Bronchial epithelial cell (primary cell): ENCODE measurements around the gene ZAP70. TPM values are rescaled to one million over a fixed set of nuclear protein-coding genes. Genes with fewer than 3 reads are reported as not detected.
A peak's percentile ranks its signal among the peaks of the same experiment; 100 is the strongest.

Experiments
- DNase-seq: peaks from one replicate; pipeline ENCODE4 v3.0.0-alpha.2; 2010; ENCODE audit warnings: low read depth
- FAIRE-seq: peaks from 2 replicates; lab custom pipeline; 2011; peaks lifted over from hg19 to GRCh38; lab: Jason Lieb, UNC
- H3K27me3 ChIP-seq: 2 replicates; pipeline ENCODE4 v1.5.1; 2011; ENCODE audit warnings: low read length; ENCODE audit not compliant: control insufficient read depth, insufficient read depth
- H3K36me3 ChIP-seq: 2 replicates; pipeline ENCODE4 v1.5.1; 2011; ENCODE audit warnings: low read length; ENCODE audit not compliant: control insufficient read depth, insufficient read depth
- H3K4me3 ChIP-seq: 2 replicates; pipeline ENCODE4 v1.5.1; 2011; ENCODE audit warnings: mild to moderate bottlenecking, low read depth, low read length, control low read depth
- CTCF ChIP-seq: IDR thresholded peaks from 2 replicates; pipeline ENCODE4 v1.5.1; 2011; ENCODE audit warnings: mild to moderate bottlenecking, moderate library complexity, low read length, control low read depth, inconsistent platforms; ENCODE audit not compliant: insufficient read depth, severe bottlenecking
- total RNA-seq: library from RNA; depleted of rRNA; stranded (reverse); fragments of >200 nt; gene quantifications from 2 replicates; pipeline ENCODE4 v1.2.1, GENCODE V29; 2014

ZAP70 gene
- total RNA-seq, 1 donor from 2014 or later = not detected

- TF ChIP-seq CTCF = no peak
- Histone ChIP-seq H3K27me3 (no peaks in the 10 kb centered on the region), H3K4me3 (no peak overlapping the region), H3K36me3 (peaks cover 16% of the 10 kb centered on the region)
- FAIRE-seq = no peak
- DNase-seq = no peak
Observed at GRCh38 chr2:97765933-97766332, 52.6 kb downstream of the ZAP70 start.

- no peak for FAIRE-seq
Observed at GRCh38 chr2:97766567-97766966, 53.2 kb downstream of the ZAP70 start.

GRCh38 chr2:97769308-97769707 is 55.9 kb downstream of the ZAP70 start:
- FAIRE-seq = no peak
- TF ChIP-seq CTCF = no peak
- Histone ChIP-seq H3K4me3 (no peak overlapping the region), H3K36me3 (peaks cover 9% of the 10 kb centered on the region), H3K27me3 (no peaks in the 10 kb centered on the region)
- DNase-seq = no peak

More at GRCh38 chr2:97766567-97766966, 53.2 kb downstream of the ZAP70 start:
- no peak for DNase-seq
- Histone ChIP-seq H3K36me3 (peaks cover 12% of the 10 kb centered on the region), H3K4me3 (no peak overlapping the region), H3K27me3 (no peaks in the 10 kb centered on the region)
- no peak for TF ChIP-seq CTCF

- TF ChIP-seq CTCF = no peak
- FAIRE-seq = no peak
- no peaks in the 10 kb centered on the region for H3K27me3 ChIP-seq
- H3K4me3 ChIP-seq = no peak overlapping the region
- DNase-seq = no peak
- peaks cover 9% of the 10 kb centered on the region for H3K36me3 ChIP-seq
Observed at GRCh38 chr2:97769711-97770110, 56.3 kb downstream of the ZAP70 start.

- Histone ChIP-seq H3K27me3 (no peaks in the 10 kb centered on the region), H3K4me3 (no peak overlapping the region), H3K36me3 (peaks cover 7% of the 10 kb centered on the region)
- FAIRE-seq (no peak), DNase-seq (no peak)
- no peak for TF ChIP-seq CTCF
Observed at GRCh38 chr2:97770445-97770844, 57.1 kb downstream of the ZAP70 start.

GRCh38 chr2:97774425-97774824 is 61.0 kb downstream of the ZAP70 start:
- FAIRE-seq (no peak), DNase-seq (no peak)
- peaks cover 6% of the 10 kb centered on the region for H3K36me3 ChIP-seq

More at GRCh38 chr2:97774425-97774824, 61.0 kb downstream of the ZAP70 start:
- Histone ChIP-seq H3K27me3 (no peaks in the 10 kb centered on the region), H3K4me3 (no peak overlapping the region)
- TF ChIP-seq CTCF = peak; percentile 40
